Stimulated activated CD8-positive, alpha-beta memory T cell treated with anti-CD3 and anti-CD28 coated beads, Interleukin-7, amount 100 ng/mL, for 48 hours (primary cell): ENCODE data around the gene THBS2.

Experiments
- DNase-seq, 2 donors: peaks; one replicate each; pipeline ENCODE4 v3.0.0-alpha.2; 2020; ENCODE audit warnings: low read depth in 1 of 2; ENCODE audit errors: extremely low read depth in 1 of 2

THBS2 gene

DNA sequence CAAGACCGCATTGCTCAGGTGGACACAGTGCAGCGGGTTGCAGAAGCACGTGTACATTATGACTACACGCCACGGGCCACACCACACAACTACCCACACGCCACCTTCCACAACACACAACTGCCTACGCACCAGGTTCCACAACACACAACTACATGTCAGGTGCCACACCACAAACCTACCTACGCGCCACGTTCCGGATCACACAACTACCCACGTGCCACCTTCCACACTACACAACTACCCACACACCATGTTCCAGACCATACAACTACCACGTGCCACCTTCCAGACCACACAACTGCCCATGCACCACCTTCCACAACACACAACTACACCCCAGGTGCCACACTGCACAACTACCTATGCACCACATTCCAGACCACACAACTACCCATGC is 20.5 kb downstream of the THBS2 start:
- DNase-seq = no peak

DNA sequence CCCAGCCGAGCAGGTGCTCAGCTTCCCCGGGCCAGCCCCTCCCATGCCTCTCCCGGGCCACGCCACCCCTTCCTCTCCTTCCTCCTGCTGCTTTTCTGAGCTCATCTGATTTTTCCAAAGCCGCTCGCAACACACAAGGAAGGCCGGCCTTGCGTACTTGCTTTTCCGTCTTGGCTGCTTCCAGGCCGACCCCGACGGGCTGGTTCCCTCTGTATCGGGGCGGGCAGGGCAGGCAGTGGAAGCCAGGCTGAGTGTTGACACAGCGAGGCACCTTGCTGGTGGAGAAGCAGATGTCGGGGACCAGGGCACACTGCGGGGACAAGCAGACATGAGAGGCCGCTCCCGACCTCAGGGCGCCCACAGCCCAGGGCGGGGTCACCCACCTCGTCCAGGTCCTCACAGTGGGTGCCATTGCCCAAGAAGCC is 21.1 kb downstream of the THBS2 start:
- no peak for DNase-seq

DNA sequence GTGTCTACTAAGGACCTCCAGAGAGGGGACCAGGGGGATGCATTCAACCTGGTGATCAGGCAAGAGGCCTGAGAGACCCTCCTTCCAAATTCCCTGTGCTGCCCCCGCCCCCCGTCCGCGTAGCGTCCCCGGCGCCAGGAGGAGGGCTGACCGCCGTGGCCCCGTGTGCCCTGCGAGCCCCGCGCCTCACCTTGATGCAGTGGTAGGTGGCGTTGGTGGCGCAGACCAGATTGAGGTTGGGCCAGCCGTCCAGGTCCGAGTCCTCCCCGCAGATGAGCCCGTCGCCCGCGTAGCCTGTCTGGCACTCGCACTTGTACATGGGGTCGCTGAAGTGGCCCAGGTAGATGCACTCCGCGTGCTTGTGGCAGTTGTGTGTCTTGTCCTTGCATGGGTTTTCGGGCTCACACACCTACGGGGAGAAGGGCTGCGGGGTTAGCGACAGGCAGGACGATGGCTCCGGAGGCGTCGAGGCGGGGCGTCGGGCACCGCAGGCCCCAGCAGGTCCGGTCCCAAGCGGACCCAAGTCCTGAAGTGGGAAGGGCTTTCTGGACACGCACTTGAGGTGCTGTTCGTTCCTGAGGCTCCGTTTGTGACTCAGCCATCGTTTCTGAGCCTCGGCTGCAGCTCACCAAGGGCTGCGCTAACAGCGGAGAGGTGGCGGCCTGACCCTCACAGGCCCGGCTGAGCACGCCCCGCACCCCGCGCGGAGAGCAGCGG is 21.7 kb downstream of the THBS2 start:
- no peak for DNase-seq

DNA sequence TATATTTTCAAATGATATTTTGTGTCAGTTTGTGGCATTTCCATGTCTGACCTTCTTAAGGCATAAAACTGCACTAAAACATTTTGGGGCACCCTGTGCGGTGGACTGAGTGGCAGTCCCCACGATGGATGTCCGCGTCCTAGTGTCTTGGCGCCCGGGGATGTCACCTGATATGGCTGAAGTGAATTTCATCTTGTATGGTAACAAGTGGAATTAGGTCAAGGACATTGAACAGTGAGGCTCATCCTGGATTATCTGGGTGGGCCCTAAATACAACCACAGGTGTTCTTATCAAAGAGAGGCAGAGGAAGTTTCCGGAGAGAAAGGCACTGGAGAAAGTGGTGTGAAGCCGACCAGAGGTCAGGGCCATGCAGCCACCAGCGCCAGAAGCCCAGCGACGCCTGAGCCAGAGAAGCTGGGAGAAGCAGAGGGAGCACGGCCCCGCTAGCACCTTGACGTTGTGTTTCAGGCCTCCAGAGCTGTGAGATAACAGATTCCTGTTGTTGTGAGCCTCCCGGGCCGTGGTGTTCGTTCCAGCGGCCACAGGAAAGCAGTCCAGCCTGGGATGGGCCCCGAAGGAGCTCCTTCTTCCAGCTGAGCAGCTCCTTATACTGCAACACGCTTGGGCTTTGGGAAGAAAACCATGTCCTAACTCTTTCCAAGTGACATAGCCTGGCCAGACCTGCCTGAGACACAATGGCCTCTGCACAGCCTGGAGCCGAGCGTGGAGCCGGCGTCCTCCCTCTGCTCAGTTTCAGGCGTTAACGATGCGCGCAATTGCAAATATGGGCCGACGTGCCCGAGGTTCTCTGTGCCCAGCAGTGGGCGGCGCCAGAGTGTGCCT is 22.5 kb downstream of the THBS2 start:
- no peak for DNase-seq

DNA sequence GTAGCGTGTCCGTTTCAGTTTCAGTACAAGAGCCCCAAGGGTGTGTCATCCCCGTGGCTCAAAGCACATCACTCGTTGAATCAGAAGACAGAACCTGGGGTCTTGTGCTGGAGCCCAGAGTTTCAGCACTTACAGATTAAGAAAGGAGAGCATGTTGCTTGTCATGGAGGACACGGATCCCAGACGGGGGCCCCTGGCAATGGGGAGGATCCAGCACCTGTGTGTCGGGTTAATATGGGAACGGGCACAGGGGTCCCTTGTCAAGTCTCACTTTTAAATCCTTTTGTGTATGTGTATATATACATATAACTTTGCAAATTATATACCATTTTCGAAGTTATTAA is 23.4 kb downstream of the THBS2 start:
- no peak for DNase-seq

DNA sequence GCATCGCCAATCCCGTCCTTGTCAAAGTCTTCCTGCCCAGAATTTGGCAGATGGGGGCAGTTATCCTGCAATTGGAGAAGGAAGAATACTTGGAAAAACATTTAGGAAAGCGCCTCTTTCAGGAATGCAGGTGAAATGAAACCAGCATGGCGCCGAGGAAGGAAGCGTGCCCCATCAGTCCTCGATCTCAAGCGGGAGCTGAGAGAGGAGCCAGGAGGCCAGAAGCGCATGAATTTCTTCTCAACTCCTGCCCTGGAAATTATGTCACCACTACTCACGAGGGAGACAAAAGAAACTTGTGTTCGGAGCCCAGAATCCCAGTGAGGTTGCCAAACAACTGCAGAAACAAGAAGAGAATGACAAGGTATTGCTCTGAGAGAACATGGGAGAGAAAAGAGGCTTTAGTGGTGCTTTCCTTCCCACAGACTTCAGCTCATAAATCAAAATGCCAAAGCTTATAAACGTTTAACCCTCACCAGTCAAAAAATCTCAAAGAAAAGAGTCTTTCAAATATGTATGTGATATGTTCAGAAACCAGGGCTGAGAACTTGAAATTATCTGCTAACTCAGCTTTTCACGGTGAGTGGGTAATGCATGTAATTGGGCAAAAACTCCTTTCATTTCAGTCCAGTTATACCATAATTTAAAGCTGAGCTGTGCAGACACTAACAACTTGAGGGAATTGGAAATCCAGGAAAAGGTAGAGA is 23.9 kb downstream of the THBS2 start:
- no peak for DNase-seq

DNA sequence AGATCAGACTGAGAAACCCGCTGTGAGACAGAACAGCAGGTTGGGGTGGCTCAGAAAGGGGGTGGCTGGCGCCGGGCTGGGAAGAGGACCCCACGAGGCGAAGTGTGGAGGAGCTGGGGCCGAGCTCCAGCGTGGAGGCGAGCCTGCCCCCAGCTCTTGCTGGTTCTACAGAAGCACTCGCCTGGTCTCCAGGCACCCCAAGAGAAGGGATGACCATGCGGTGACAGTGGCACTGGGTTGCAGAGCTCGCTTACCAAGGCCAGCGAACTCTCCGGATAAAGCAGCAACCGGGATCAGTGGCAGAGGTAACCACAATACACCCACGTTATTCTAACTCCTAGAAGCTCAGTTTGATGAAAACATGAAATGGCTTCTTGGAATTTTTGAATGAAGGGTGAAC is 26.5 kb downstream of the THBS2 start:
- no peak for DNase-seq

DNA sequence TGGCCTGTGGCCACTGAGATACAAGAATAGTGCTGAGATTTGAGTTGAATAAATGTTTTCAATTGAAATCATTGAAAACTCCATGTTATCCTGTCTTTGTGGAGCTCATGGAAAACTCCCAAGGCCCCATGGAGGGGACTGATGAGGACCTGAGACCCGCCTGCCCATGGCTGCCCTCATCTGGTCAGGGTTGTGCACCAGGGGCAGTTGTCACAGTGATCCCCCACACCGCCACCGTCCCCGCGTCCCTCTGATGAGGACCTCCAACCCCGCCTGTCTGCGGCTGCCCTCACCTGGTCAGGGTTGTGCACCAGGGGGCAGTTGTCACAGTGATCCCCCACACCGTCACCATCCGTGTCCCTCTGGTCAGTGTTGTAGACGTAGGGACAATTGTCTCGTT is 27.8 kb downstream of the THBS2 start:
- no peak for DNase-seq

DNA sequence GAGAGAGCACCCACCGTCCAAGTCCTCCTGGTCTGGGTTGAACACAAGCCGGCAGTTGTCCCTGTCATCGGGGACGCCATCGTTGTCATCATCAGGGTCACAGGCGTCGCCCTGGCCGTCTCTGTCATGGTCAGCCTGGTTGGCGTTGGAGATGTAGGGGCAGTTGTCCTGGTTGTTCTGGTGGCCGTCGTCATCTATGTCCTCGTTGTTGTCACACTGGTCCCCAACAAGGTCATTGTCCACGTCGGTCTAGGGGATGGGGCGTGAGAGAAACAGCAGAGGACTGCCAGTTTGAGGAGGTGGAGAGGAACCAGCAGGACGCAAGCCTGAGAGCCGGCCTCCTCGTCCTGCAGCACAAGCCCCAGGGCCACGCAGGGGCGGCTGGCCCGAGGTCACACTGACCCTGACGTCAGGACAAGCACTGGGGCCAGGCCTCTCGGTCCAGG is 28.5 kb downstream of the THBS2 start:
- DNase-seq = no peak

DNA sequence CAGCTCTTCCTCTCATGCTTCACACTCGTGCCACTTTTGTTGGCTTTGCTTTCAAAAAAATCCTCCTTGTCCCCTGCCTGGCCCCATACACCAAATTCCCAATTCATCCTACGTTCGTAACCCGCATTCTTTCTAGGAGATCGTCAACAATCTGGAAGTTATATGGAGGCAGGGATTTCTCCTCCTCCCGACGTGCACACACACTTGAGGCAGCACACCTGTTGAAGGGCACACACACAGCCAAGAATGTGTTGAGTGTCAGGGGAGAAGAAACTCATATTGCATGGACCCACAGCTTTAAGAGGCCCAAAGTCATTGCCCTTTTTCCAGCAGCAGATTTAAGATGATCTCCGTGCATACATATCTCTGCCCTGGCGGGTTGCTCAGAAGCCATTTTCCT is 28.9 kb downstream of the THBS2 start:
- DNase-seq = no peak

DNA sequence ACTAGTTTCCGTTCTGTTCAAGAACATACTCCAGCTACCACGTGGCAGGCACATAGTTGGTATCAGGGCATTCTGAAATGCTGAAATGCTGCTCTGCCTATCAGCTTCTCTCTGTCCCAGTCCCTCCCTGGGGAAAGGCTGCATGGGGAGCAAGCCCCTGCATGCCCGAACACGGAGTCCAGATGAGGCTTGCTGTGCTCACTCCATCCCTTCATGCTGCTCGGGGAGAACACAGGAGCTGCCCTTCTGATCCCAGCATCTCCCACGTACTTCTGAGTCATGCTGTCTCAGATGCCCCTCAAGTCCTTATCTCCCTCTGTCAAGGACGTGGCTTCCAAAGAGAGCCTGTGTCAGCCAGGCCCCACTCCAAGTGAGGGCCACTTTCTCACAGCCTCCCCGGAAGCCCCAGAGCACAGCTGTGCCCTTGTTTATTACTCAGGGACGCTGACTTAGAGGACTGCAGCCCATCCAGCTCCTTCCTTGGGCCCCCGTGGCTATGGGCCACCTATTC is 29.4 kb downstream of the THBS2 start:
- DNase-seq = no peak

DNA sequence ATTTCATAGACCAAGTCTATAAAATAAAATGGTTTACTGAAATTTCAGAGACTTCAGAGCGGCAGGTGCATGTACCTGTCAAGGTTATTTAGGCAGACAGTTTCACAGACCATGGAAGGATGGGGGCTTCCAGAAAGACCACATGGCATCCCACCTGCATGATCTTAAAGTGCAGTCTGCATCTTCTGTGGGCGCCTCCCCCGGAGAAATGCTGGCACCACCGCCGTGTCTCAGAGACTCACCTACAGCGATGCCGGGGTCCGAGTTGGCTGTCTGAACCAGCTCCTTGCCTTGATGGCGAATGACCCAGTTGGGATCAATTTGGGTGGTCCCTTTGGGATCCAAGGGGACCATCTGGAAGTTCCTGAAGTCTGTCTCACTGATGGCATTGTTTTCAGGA is 30.6 kb downstream of the THBS2 start:
- DNase-seq = no peak

DNA sequence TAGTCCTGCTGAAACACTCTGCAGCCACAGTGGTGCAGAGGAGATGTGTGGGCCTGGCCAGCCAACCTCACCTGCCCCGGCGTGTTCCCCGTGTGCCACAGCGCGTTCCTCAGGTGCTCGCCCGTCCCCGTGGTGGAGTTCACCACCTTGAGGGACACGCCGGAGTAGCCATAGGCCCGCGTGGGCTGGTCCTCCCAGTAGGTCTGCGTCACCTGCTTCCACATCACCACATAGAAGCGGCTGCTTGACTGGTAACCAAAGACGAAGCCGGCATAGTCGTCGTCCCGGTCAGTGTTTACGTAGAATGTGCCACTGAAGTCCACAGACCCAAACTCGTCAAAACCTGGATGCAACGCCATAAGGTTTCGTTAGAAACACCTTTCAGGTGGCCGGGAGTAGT is 31.5 kb downstream of the THBS2 start:
- DNase-seq = no peak

DNA sequence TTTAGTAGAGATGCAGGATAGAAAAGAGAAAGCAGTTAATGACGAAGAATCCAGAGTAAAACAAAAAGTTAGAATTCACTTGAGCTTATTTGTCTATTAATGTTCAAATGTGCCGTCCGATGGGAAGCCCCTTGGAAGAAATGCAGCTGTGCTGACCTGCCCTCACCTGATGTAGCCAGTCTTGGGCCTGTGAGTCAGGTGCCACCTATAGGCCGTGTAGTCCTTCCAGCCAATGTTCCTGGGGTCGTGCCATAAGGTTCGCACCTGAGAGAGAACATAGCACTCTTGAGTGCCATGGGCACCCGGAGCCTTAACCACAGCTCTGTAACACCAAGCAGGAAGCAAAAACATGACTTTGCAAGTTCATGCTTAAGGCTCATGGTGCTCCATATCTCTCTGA is 32.4 kb downstream of the THBS2 start:
- DNase-seq = no peak

DNA sequence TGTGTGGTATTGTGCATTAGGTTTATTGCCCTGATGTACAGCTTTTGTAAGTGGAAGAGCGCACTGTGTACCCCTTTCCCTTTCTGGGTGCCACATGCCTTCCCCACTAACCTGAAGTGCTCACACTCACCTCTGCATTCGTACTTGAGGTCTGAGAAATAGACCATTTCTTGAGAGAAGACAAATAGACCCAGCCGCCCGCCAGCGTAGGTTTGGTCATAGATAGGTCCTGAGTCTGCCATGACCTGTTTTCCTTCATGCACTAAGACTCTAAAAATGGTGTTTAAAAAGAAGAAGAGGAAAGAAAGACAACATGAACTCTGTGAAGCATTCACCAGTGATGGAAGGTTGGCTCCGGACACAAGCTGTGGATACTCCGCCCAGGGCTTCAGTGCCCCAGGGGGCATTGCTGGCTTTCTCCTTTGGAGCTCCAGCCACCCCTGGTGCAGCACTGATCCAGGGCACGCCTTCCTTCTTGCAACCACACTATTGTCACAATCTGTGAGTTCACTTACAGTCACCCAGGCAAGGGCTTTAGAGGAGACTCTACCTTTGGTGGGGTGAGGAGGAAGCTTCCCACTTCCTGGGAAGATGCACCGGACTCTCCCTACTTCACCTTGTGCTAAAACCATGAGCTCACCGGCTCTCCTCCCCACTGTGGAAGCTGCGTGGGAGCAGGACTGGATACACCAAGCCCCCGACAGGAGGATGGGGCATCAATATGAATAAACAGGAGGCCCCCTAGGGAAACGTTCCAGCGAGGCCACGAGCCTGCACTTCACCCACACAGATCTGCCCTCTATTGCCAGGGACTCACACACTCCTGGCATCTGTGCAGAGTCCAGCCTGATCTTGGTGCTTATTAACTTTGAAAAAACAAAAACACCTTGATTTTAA is 33.3 kb downstream of the THBS2 start:
- no peak for DNase-seq

DNA sequence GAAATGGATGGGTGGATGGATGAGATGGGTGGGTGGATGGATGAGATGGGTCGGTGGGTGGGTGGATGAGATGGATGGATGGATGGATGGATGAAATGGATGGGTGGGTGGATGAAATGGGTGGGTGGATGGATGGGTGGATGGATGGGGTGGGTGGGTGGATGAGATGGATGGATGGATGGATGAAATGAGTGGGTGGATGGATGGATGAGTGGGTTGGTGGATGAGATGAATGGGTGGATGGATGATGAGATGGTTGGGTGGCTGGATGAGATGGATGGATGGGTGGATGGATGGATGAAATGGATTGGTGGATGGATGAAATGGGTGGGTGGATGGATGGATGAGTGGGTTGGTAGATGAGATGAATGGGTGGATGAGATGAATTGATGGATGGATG is 35.7 kb downstream of the THBS2 start:
- DNase-seq = no peak

DNA sequence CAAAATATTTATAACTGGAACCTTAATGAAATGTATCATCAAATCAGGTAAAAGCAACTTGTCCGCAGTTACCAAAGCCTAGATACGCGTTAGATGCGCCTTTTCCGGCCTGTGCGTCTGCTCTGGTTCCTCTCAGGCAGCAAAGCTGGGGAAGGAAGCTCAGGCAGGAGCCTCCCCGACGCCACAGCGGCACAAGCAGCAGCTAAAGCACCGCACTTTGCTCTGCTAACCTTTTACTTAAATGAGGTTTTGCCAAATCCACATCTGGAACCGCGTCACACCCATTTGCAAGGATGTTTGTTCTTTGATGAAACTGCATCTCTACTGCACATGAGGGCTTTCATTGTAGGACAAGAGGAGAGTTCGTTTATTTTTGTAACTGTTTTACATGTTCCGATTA is 36.8 kb downstream of the THBS2 start:
- no peak for DNase-seq

DNA sequence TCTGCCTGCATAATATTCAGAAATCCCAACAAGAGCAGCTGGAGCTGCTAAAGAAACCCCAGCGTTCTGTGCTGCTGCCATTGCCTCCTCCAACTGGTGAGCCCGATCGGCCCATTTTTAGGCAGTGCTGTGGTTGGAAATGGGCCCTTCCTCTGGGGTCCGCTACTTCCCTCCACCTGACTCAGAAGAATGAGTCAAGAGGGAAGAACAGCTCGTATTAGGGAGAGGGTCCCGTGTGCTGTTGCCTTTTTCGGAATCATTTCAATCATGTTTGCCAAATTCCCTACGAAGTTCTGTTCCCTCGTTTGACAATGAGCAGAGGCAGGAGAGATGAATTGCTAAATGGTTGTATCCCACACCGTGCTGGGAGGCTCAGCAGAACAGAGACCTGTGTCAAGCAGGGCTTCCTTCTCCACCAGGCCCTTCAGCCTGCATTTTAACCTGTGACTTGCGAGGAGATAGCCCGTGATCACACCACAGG is 38.4 kb downstream of the THBS2 start:
- DNase-seq = no peak

DNA sequence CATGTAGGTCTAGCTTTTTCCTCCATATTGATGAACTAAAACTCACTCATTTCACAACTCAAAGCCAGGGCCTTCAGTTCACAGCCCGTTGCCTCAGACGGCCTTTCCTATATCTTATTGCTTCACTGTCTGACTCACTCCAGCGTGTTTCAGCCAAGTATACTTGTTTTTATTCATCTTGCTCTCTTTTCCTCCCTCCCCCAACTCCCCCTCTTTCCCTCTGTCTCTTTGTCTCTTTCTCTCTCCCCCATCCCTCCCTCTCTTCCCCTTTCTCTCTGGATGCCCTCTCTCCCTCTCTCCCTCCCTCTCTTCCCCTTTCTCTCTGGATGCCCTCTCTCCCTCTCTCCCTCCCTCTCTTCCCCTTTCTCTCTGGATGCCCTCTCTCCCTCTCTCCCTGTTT is 38.9 kb downstream of the THBS2 start:
- DNase-seq = peak in 1 of 2 donors; percentile 11

DNA sequence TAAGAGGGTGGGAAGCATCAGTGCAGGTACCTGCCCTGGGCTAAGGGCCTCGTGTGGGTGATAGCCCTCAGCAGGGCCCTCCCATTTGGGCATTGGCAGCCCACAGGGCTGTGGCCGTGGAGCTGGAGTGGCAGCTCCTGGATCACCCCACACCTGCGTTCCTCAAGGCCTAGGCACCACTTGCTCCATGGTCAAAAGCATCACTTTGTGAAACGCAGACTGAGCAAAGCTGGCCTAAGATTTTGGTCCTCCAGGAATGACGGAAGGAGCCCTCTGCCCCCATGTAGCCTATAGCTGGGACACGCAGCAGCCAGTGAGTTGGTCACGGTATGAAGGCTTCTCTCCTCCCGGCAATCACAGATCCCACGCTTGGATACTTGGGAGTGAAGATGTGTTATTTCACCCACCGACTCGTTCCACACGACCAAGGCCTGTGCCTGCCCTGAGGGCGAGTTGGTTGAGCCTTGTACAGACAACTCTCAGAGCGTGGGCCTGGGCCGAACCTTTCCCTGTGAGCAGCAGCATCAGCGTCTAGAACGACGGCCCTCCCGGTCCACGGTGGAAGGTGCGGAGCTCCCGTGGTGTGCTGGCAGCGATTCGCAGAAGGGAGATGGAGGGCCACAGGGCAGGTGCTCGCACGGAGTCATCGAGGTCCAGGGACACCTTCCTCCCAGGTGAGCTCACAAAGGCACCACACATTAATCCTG is 39.7 kb downstream of the THBS2 start:
- no peak for DNase-seq
